Body of pancreas (tissue), 4 donors: Measurements from ENCODE around the gene LONRF2.

Experiments used
- CTCF ChIP-seq, 7 experiments: fragments of 450-650 bp in 4 of 7; fragments of 200-600 bp in 3 of 7; sonication (generic) in 3 of 7; IDR thresholded peaks; one replicate each; pipeline ENCODE4 v1.5.1; 2016 to 2019; ENCODE audit warnings: antibody characterized with exemption in 7 of 7
- POLR2A ChIP-seq, 3 donors: fragments of 450-650 bp; IDR thresholded peaks; one replicate each; pipeline ENCODE4 v1.6.1; 2016; ENCODE audit warnings: antibody characterized with exemption in 3 of 3, mild to moderate bottlenecking in 2 of 3

- TF ChIP-seq CTCF (IDR thresholded peaks at IDR 0.05) (no peak), POLR2A (IDR thresholded peaks at IDR 0.05) (no peak)
Observed at GRCh38 chr2:100259106-100259505, 63.2 kb downstream of the LONRF2 start.
